GM20000 (cell line): ENCODE measurements around the gene BUD13.

Source experiments
- DNase-seq: peaks from one replicate; pipeline ENCODE4 v3.0.0; 2012; ENCODE audit warnings: low spot score
- CTCF ChIP-seq: IDR thresholded peaks from 2 replicates; pipeline ENCODE4 v1.5.1; 2012; ENCODE audit warnings: mild to moderate bottlenecking, control low read depth; ENCODE audit errors: extremely low read depth, missing control alignments

BUD13 gene

GRCh38 chr11:116725434-116726221 is 47.2 kb downstream of the BUD13 start:
- no peak for TF ChIP-seq CTCF
- DNase-seq = no peak

GRCh38 chr11:116724813-116725212 is 48.0 kb downstream of the BUD13 start:
- TF ChIP-seq CTCF = no peak
- no peak for DNase-seq

GRCh38 chr11:116723511-116723910 is 49.3 kb downstream of the BUD13 start:
- no peak for DNase-seq
- TF ChIP-seq CTCF = no peak

- no peak for TF ChIP-seq CTCF
- no peak for DNase-seq
These were observed 50.8 kb downstream of the BUD13 start for GRCh38 chr11:116721988-116722387.

GRCh38 chr11:116720895-116721294 is 51.9 kb downstream of the BUD13 start:
- TF ChIP-seq CTCF = no peak
- DNase-seq = no peak

GRCh38 chr11:116718955-116719501 is 53.8 kb downstream of the BUD13 start:
- no peak for DNase-seq
- no peak for TF ChIP-seq CTCF

- no peak for DNase-seq
- no peak for TF ChIP-seq CTCF
These were observed 56.2 kb downstream of the BUD13 start for GRCh38 chr11:116716621-116717020.
